Testis (tissue), 2 donors: ENCODE measurements around the gene MOSMO.

Source experiments
- CTCF ChIP-seq, 3 experiments: fragments of 450-650 bp in 2 of 3; fragments of 200-600 bp in 1 of 3; sonication (generic) in 1 of 3; IDR thresholded peaks; one replicate each; pipeline ENCODE4 v1.5.1; 2016 to 2019; ENCODE audit warnings: antibody characterized with exemption in 3 of 3, mild to moderate bottlenecking in 2 of 3, moderate library complexity in 1 of 3
- POLR2A ChIP-seq: fragments of 450-650 bp; IDR thresholded peaks from one replicate; pipeline ENCODE4 v1.6.1; 2017; ENCODE audit warnings: antibody characterized with exemption, mild to moderate bottlenecking, moderate library complexity

DNA sequence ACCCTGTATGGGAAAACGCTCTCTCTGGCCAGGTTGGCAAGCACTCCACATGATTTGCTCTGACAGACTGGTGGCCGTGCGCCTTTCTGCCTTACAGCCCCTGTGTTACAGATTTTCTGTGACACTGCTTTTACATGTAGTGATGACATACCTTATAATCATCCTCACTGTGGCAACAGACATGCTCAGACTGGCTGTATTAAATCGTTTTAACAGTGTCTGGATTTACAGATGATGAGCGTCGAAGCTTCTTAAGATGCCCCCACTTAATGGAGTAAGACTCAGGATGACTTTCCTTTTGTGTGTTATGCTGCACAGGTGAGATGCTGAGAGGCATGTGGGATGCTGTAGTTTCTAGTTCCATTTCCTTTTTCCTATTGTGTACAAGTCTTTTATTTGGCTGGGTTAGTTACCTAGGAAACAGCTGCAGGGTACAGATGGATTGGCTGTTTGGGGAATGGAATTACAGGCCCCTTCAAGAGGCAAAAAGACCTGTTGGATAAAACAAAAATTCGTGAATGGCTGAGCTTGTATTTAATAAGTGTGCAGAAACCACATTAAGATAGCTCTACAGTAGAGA lies 63.5 kb downstream of the MOSMO start:
- TF ChIP-seq CTCF (IDR thresholded peaks at IDR 0.05) = no peak
- TF ChIP-seq POLR2A = no peak
